ENCODE measurements around the gene DPM2. TPM values are rescaled to one million over a fixed set of nuclear protein-coding genes. Genes with fewer than 3 reads are reported as not detected.

DPM2 gene
- total and polyA plus RNA-seq, 7 donors: 9.7 to 39.6 (median 16.6) TPM

- peaks cover 2% of the 10 kb centered on the region for H3K4me1 ChIP-seq
- DNase-seq: no peak
- no peaks in the 10 kb centered on the region for H3K27me3 ChIP-seq (ENCODE audit: insufficient read depth in 3 of 3, low read length in 2 of 3)
- 78 to 91% (median 80%) methylated on average over 3 of the region's 3 CpGs for WGBS, 3 donors
- no peaks in the 10 kb centered on the region for H3K9me3 ChIP-seq
- H3K27ac ChIP-seq: no peak overlapping the region
- TF ChIP-seq CTCF (IDR thresholded peaks at IDR 0.05): no peak
- intact Hi-C loops (cut with DNase I): no loop called here
- ATAC-seq: peak in 1 of 4 donors; percentile 26
- no peak overlapping the region for H3K4me3 ChIP-seq
- H3K36me3 ChIP-seq (ENCODE audit: insufficient read depth in 1 of 2, low read depth in 1 of 2): peaks cover 14 to 94% of the 10 kb centered on the region in 2 donors
Observed at GRCh38 chr9:127890053-127890452, 47.6 kb downstream of the DPM2 start.

- no peak for TF ChIP-seq CTCF (IDR thresholded peaks at IDR 0.05)
- H3K9me3 ChIP-seq: no peaks in the 10 kb centered on the region
- H3K27me3 ChIP-seq (ENCODE audit: insufficient read depth in 3 of 3, low read length in 2 of 3): no peaks in the 10 kb centered on the region
- DNase-seq: no peak
- H3K4me1 ChIP-seq: peaks cover 13% of the 10 kb centered on the region
- WGBS, 3 donors: 82 to 90% (median 88%) methylated on average over 2 of the region's 2 CpGs
- intact Hi-C loops (cut with DNase I): no loop called here
- no peak for ATAC-seq
- H3K36me3 ChIP-seq (ENCODE audit: insufficient read depth in 1 of 2, low read depth in 1 of 2): peaks cover 8 to 75% of the 10 kb centered on the region in 2 donors
- H3K4me3 ChIP-seq: no peak overlapping the region
- no peak overlapping the region for H3K27ac ChIP-seq
Observed at GRCh38 chr9:127887792-127888191, 49.9 kb downstream of the DPM2 start.

GRCh38 chr9:127886401-127886972 lies 51.2 kb downstream of the DPM2 start:
- peaks cover 6 to 64% of the 10 kb centered on the region in 2 donors for H3K36me3 ChIP-seq (ENCODE audit: insufficient read depth in 1 of 2, low read depth in 1 of 2)
- H3K4me1 ChIP-seq: peaks cover 13% of the 10 kb centered on the region
- ATAC-seq (peak in 2 of 4 donors; percentile 18 to 36), DNase-seq (no peak)
- H3K27me3 ChIP-seq (ENCODE audit: insufficient read depth in 3 of 3, low read length in 2 of 3): no peaks in the 10 kb centered on the region
- TF ChIP-seq CTCF (IDR thresholded peaks at IDR 0.05): no peak
- 92 to 98% (median 95%) methylated on average over 18 of the region's 18 CpGs for WGBS, 3 donors
- no peak overlapping the region for H3K4me3 ChIP-seq
- no peaks in the 10 kb centered on the region for H3K9me3 ChIP-seq
- intact Hi-C loops (cut with DNase I): no loop called here
- no peak overlapping the region for H3K27ac ChIP-seq

- Histone ChIP-seq H3K27ac (peak overlapping the region; percentile 36), H3K36me3 (ENCODE audit: insufficient read depth in 1 of 2, low read depth in 1 of 2) (peaks cover 6 to 56% of the 10 kb centered on the region in 2 donors), H3K27me3 (ENCODE audit: insufficient read depth in 3 of 3, low read length in 2 of 3) (no peaks in the 10 kb centered on the region), H3K9me3 (no peaks in the 10 kb centered on the region), H3K4me1 (peaks cover 13% of the 10 kb centered on the region), H3K4me3 (no peak overlapping the region)
- TF ChIP-seq CTCF (IDR thresholded peaks at IDR 0.05): no peak
- WGBS, 3 donors: 76 to 79% (median 77%) methylated on average over 13 of the region's 13 CpGs
- DNase-seq (no peak), ATAC-seq (no peak)
- intact Hi-C loops (cut with DNase I): no loop called here
Observed at GRCh38 chr9:127885508-127886281, 52.0 kb downstream of the DPM2 start.

Other genes starting within 250 kb of the DPM2 start
- under 1 TPM in 1 of 4 donors, not detected in 3; 0.10 TPM for gene CFAP157, start 230.9 kb downstream of the DPM2 start, total RNA-seq
- gene CFAP157, start 230.9 kb downstream of the DPM2 start, polyA plus RNA-seq: under 1 TPM; 0.18 to 0.34 (median 0.27) TPM
- 10 to 100 TPM in 3 of 4 donors, 1 to 10 TPM in 1; 7.9 to 37.7 (median 13.3) TPM for gene PTRH1, start 222.2 kb downstream of the DPM2 start, total RNA-seq
- 10 to 100 TPM; 21.8 to 44.6 (median 36.2) TPM for gene PTRH1, start 222.2 kb downstream of the DPM2 start, polyA plus RNA-seq
- under 1 TPM in 1 of 4 donors, not detected in 3; 0.10 TPM for gene TTC16, start 221.8 kb downstream of the DPM2 start, total RNA-seq
- under 1 TPM in 2 of 3 donors, not detected in 1; 0.01 to 0.03 TPM for gene TTC16, start 221.8 kb downstream of the DPM2 start, polyA plus RNA-seq
- gene TOR2A, start 202.6 kb downstream of the DPM2 start, total RNA-seq: 1 to 10 TPM; 2.8 to 6.7 (median 4.0) TPM
- 1 to 10 TPM; 4.6 to 6.9 (median 5.0) TPM for gene TOR2A, start 202.6 kb downstream of the DPM2 start, polyA plus RNA-seq
- 10 to 100 TPM in 2 of 4 donors, 1 to 10 TPM in 2; 8.3 to 12.0 (median 10.3) TPM for gene SH2D3C, start 159.2 kb downstream of the DPM2 start, total RNA-seq
- 10 to 100 TPM in 1 of 3 donors, 1 to 10 TPM in 2; 5.3 to 10.0 (median 8.4) TPM for gene SH2D3C, start 159.2 kb downstream of the DPM2 start, polyA plus RNA-seq
- 10 to 100 TPM; 26.5 to 46.1 (median 42.9) TPM for gene CDK9, start 151.8 kb downstream of the DPM2 start, total RNA-seq
- gene CDK9, start 151.8 kb downstream of the DPM2 start, polyA plus RNA-seq: 10 to 100 TPM; 29.7 to 39.3 (median 31.5) TPM
- 10 to 100 TPM; 39.7 to 61.9 (median 45.8) TPM for gene FPGS, start 135.0 kb downstream of the DPM2 start, total RNA-seq
- gene FPGS, start 135.0 kb downstream of the DPM2 start, polyA plus RNA-seq: 10 to 100 TPM; 21.9 to 32.3 (median 29.8) TPM
- 10 to 100 TPM; 31.7 to 80.4 (median 54.3) TPM for gene ENG, start 83.2 kb downstream of the DPM2 start, total RNA-seq
- gene ENG, start 83.2 kb downstream of the DPM2 start, polyA plus RNA-seq: 10 to 100 TPM; 22.1 to 78.1 (median 28.6) TPM
- gene AK1, start 60.2 kb downstream of the DPM2 start, total RNA-seq: 100 to 1,000 TPM; 369 to 854 (median 688) TPM
- 100 to 1,000 TPM; 310 to 845 (median 778) TPM for gene AK1, start 60.2 kb downstream of the DPM2 start, polyA plus RNA-seq
- 10 to 100 TPM; 20.3 to 26.1 (median 24.4) TPM for gene ST6GALNAC6, start 38.3 kb downstream of the DPM2 start, total RNA-seq
- gene ST6GALNAC6, start 38.3 kb downstream of the DPM2 start, polyA plus RNA-seq: 10 to 100 TPM; 18.5 to 35.5 (median 31.0) TPM
- gene ST6GALNAC4, start 20.8 kb downstream of the DPM2 start, total RNA-seq: 10 to 100 TPM in 3 of 4 donors, 1 to 10 TPM in 1; 8.9 to 52.6 (median 27.3) TPM
- gene ST6GALNAC4, start 20.8 kb downstream of the DPM2 start, polyA plus RNA-seq: 10 to 100 TPM; 14.0 to 31.4 (median 14.8) TPM
- under 1 TPM in 2 of 4 donors, not detected in 2; 0.40 to 0.44 TPM for gene PIP5KL1, start 7.1 kb downstream of the DPM2 start, total RNA-seq
- gene PIP5KL1, start 7.1 kb downstream of the DPM2 start, polyA plus RNA-seq: under 1 TPM in 2 of 3 donors, not detected in 1; 0.05 to 0.12 TPM
- 10 to 100 TPM in 1 of 4 donors, 1 to 10 TPM in 3; 3.6 to 11.4 (median 8.3) TPM for gene EEIG1, start 43.1 kb upstream of the DPM2 start, total RNA-seq
- gene EEIG1, start 43.1 kb upstream of the DPM2 start, polyA plus RNA-seq: 1 to 10 TPM; 3.6 to 6.1 (median 5.1) TPM
- gene NAIF1, start 129.5 kb upstream of the DPM2 start, total RNA-seq: 1 to 10 TPM; 5.9 to 8.7 (median 6.1) TPM
- gene NAIF1, start 129.5 kb upstream of the DPM2 start, polyA plus RNA-seq: 1 to 10 TPM; 4.2 to 8.0 (median 7.8) TPM
- gene SLC25A25, start 130.4 kb upstream of the DPM2 start, total RNA-seq: 10 to 100 TPM in 2 of 4 donors, 1 to 10 TPM in 2; 3.6 to 50.3 (median 20.5) TPM
- 10 to 100 TPM in 2 of 3 donors, 1 to 10 TPM in 1; 9.3 to 12.5 (median 10.6) TPM for gene SLC25A25, start 130.4 kb upstream of the DPM2 start, polyA plus RNA-seq
- gene PTGES2, start 189.9 kb upstream of the DPM2 start, total RNA-seq: 100 to 1,000 TPM; 102 to 150 (median 116) TPM
- 100 to 1,000 TPM in 2 of 3 donors, 10 to 100 TPM in 1; 61.2 to 134 (median 119) TPM for gene PTGES2, start 189.9 kb upstream of the DPM2 start, polyA plus RNA-seq
- gene LCN2, start 211.6 kb upstream of the DPM2 start, total RNA-seq: 1 to 10 TPM in 2 of 4 donors, under 1 TPM in 1, not detected in 1; 0.47 to 2.1 (median 1.4) TPM
- under 1 TPM; 0.08 to 0.90 (median 0.69) TPM for gene LCN2, start 211.6 kb upstream of the DPM2 start, polyA plus RNA-seq
- gene BBLN, start 222.4 kb upstream of the DPM2 start, total RNA-seq: 10 to 100 TPM; 14.0 to 21.3 (median 17.8) TPM
- gene BBLN, start 222.4 kb upstream of the DPM2 start, polyA plus RNA-seq: 10 to 100 TPM; 23.1 to 36.2 (median 27.8) TPM

All from psoas muscle (tissue), 8 donors.